K562 (cell line): ENCODE measurements around the gene ZBTB16. TPM values are rescaled to one million over a fixed set of nuclear protein-coding genes. Genes with fewer than 3 reads are reported as not detected.
A peak's percentile ranks its signal among the peaks of the same experiment; 100 is the strongest.

Experiments
- ATAC-seq: fragments of 200-7000 bp; cut with Tn5 transposase; 3 replicates; pipeline ENCODE4 v1.9.1; 2020; ENCODE audit warnings: moderate library complexity
- BruUV-seq: library from RNA; stranded (reverse); fragments of 400-500 nt; replicated peaks from 2 replicates; lab custom pipeline; 2021; lab: Mats Ljungman, UMichigan
- CTCF ChIA-PET: fragments of 300-600 bp; formaldehyde crosslinking; extraction: SDS; loops from one replicate; lab custom pipeline; 2021; ENCODE audit warnings: low intra/inter-chr PET ratio; lab: Yijun Ruan, JAX
- POLR2A ChIA-PET: fragments of 300-600, 350-650 bp; sonication (Branson Sonifier 250); formaldehyde crosslinking; extraction: SDS; loops from one replicate; lab custom pipeline; 2021; ENCODE audit warnings: antibody characterized with exemption, inconsistent platforms; lab: Yijun Ruan, JAX
- DNase-seq, 4 experiments: peaks; one replicate each; pipeline versions ENCODE4 v3.0.0 to v3.0.0-alpha.2; 2011 to 2018; ENCODE audit warnings: low spot score in 3 of 4, mixed read lengths in 3 of 4; ENCODE audit errors: extremely low read depth in 1 of 4
- FAIRE-seq: peaks from 2 replicates; lab custom pipeline; 2011; peaks lifted over from hg19 to GRCh38; lab: Jason Lieb, UNC
- H2AFZ ChIP-seq: 2 replicates; pipeline ENCODE4 v1.6.0; 2011; ENCODE audit warnings: low read depth, low read length, control low read depth, inconsistent platforms
- H3K27ac ChIP-seq: fragments of 200-600 bp; 3 replicates; pipeline ENCODE4 v1.8.0; 2011; ENCODE audit warnings: low read depth, mild to moderate bottlenecking, control low read depth, inconsistent platforms, low read length, moderate library complexity, mixed read lengths; ENCODE audit errors: extremely low read depth
- H3K27me3 ChIP-seq, 2 experiments: fragments of 300-600 bp in 1 of 2; 2 replicates in 1 of 2; 3 replicates in 1 of 2; pipeline versions ENCODE4 v1.6.0 to v1.8.0; 2011; ENCODE audit warnings: inconsistent platforms in 2 of 2, low read length in 2 of 2, mild to moderate bottlenecking in 1 of 2, mixed read lengths in 1 of 2, moderate library complexity in 1 of 2; ENCODE audit not compliant: control insufficient read depth in 2 of 2, insufficient read depth in 2 of 2
- H3K36me3 ChIP-seq: fragments of 300-600 bp; 3 replicates; pipeline ENCODE4 v1.8.0; 2011; ENCODE audit warnings: mild to moderate bottlenecking, low read length, inconsistent platforms; ENCODE audit not compliant: control insufficient read depth, insufficient read depth
- H3K4me1 ChIP-seq, 2 experiments: fragments of 200-600 bp in 1 of 2; replicated peaks in 1 of 2; 2 replicates in 1 of 2; 3 replicates in 1 of 2; pipeline versions ENCODE4 v1.5.1 to v1.8.0; 2011; ENCODE audit warnings: inconsistent platforms in 2 of 2, low read length in 2 of 2, mild to moderate bottlenecking in 1 of 2, mixed read lengths in 1 of 2, moderate library complexity in 1 of 2; ENCODE audit not compliant: control insufficient read depth in 2 of 2, insufficient read depth in 2 of 2
- H3K4me2 ChIP-seq: 2 replicates; pipeline ENCODE4 v1.6.1; 2011; ENCODE audit warnings: low read length, control low read depth, inconsistent platforms, mixed read lengths; ENCODE audit not compliant: insufficient read depth
- H3K4me3 ChIP-seq: fragments of 200-600 bp; sonication (generic), shearing (Covaris generic); 2 replicates; pipeline ENCODE4 v1.5.1; 2016; ENCODE audit warnings: control low read depth, inconsistent platforms
- H3K79me2 ChIP-seq: fragments of 200-600 bp; 3 replicates; pipeline ENCODE4 v1.8.0; 2011; ENCODE audit warnings: low read length, inconsistent platforms; ENCODE audit not compliant: control insufficient read depth, insufficient read depth
- H3K9ac ChIP-seq, 2 experiments: 2 replicates each; pipeline versions ENCODE4 v1.6.0 to v1.6.1; 2011; ENCODE audit warnings: low read depth in 2 of 2, low read length in 2 of 2, control low read depth in 1 of 2, inconsistent platforms in 1 of 2, mild to moderate bottlenecking in 1 of 2, mixed read lengths in 1 of 2; ENCODE audit not compliant: insufficient read depth in 1 of 2
- H3K9me1 ChIP-seq: one replicate; pipeline ENCODE4 v1.6.0; 2011; ENCODE audit warnings: inconsistent platforms, mild to moderate bottlenecking, low read length, moderate library complexity; ENCODE audit not compliant: control insufficient read depth, insufficient read depth
- H3K9me3 ChIP-seq: replicated peaks from 2 replicates; pipeline ENCODE4 v1.5.1; 2011; ENCODE audit warnings: low read depth, low read length, inconsistent platforms; ENCODE audit not compliant: control insufficient read depth, insufficient read depth
- H4K20me1 ChIP-seq: replicated peaks from 2 replicates; pipeline ENCODE4 v1.6.1; 2011; ENCODE audit warnings: low read length, inconsistent platforms, mixed read lengths; ENCODE audit not compliant: control insufficient read depth, insufficient read depth
- PBX2 ChIP-seq, 2 experiments: IDR thresholded peaks in 1 of 2; conservative IDR thresholded peaks in 1 of 2; 2 replicates each; pipeline ENCODE4 v1.6.1; 2016; ENCODE audit warnings: low read depth in 2 of 2, mild to moderate bottlenecking in 1 of 2, missing compliant biosample characterization in 1 of 2, missing genetic modification characterization in 1 of 2, moderate library complexity in 1 of 2
- WGBS: fragments of 100-300 bp; shearing (Covaris generic); methylation state at CpG from one replicate; pipeline ENCODE4 v1.1.6; 2016; ENCODE audit warnings: low coverage, mixed read lengths; ENCODE audit not compliant: insufficient coverage; ENCODE audit errors: missing lambda C conversion rate; 5-methylcytosine and 5-hydroxymethylcytosine counted together
- in situ Hi-C: fragments of 300-500 bp; cut with MboI; formaldehyde crosslinking; loops from 4 replicates; pipeline ENCODE4 v1.15.0; 2018; ENCODE audit warnings: inconsistent platforms, mixed read lengths
- intact Hi-C: fragments of 100-400 bp; cut with micrococcal nuclease; formaldehyde crosslinking; loops from 2 replicates; pipeline ENCODE4 v1.14.2; 2022
- polyA plus RNA-seq, 8 experiments: library from polyadenylated mRNA; depleted of rRNA in 4 of 8; stranded (reverse) in 5 of 8; unstranded in 3 of 8; fragments of >200 nt; fragmentation: Nextera tagmentation in 2 of 8; fragmentation: Illumina TruSeq in 1 of 8; extraction: Ambion mirVana in 2 of 8; extraction: Trizol in 1 of 8; gene quantifications; 2 replicates each; pipeline versions ENCODE4 v1.2.1 to v1.2.3, GENCODE V29; 2011 to 2014; ENCODE audit warnings: inconsistent platforms in 1 of 8, missing spikeins in 1 of 8
- total RNA-seq, 7 experiments: library from RNA; depleted of rRNA in 6 of 7; stranded (reverse); fragments of >200 nt in 6 of 7; fragmentation: Illumina TruSeq in 2 of 7; extraction: Trizol in 2 of 7; gene quantifications; 2 replicates each; pipeline versions ENCODE4 v1.2.1 to v1.2.3, GENCODE V29; 2011 to 2021; ENCODE audit warnings: low replicate concordance in 1 of 7

The ZBTB16 gene
- total and polyA plus RNA-seq, 9 of the 15 experiments (the other 6 are each of a cell fraction or from before 2014, with no cell fraction given) = 0.06 to 0.40 (median 0.24) TPM; not detected in 4

DNA sequence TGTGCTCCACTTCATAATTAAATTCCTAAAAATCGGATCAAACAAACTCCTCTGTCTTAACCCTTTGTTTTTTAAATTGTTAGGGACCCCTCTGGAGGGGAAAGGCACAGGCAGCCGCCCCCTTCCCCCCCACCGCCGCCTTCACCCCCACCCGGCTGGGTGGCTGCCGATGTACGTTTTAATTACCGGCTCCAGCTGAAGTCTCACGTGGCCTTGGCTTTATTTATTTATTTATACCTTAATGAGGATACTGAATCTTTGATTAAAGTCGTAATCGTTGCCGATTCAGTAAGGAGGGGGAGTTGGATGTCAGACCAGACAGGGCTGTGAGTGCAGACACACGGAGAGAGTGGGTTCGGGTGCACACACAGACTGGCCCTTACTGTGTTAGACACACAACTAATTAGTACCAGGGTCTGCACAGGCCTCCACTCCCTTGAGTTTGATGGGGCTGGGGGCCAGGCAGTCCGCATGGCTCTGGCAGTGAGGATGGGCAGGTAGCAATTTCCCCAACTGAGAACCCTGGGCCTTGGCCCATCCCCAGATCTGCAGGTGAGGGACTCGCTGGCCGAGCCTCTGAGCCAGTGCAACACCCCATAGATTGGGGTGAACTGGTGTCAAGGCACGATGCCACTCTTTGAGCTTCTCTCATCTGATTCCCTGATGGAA, 185.3 kb downstream of the ZBTB16 start:
- WGBS = 72% methylated on average over 16 of the region's 18 CpGs

More for the DNA sequence above, 185.3 kb downstream of the ZBTB16 start:
- peaks cover 20 to 24% of the 10 kb centered on the region in 2 experiments; a peak in 4 of 5 replicates for H3K4me1 ChIP-seq
- H2AFZ ChIP-seq = no peak overlapping the region
- no peaks in the 10 kb centered on the region for H3K9me3 ChIP-seq
- in situ Hi-C loops = no loop called here
- intact Hi-C loops = loop anchor here (5.0 kb wide), 1 partner anchor 48 kb away; no protein-coding TSS in a partner anchor
- peak overlapping the region in 1 of 2 experiments; percentile 10; a peak in 1 of 4 replicates for H3K9ac ChIP-seq
- CTCF ChIA-PET = no interaction called here
- no peaks in the 10 kb centered on the region for H3K27me3 ChIP-seq
- no peak for ATAC-seq
- H3K9me1 ChIP-seq = no peaks in the 10 kb centered on the region
- no peak for DNase-seq
- H4K20me1 ChIP-seq = no peaks in the 10 kb centered on the region
- BruUV-seq = no TSS peak
- TF ChIP-seq PBX2 (CRISPR knock-in tag; IDR thresholded peaks at IDR 0.05; ENCODE audit: low read depth) (no peak), PBX2 (tag; conservative IDR thresholded peaks at IDR 0.05; ENCODE audit: low read depth) (no peak)
- TF ChIP-seq, all 486 proteins: peak for 0
- no peak for FAIRE-seq
- Histone ChIP-seq H3K79me2 (no peaks in the 10 kb centered on the region), H3K27ac (no peak overlapping the region), H3K4me2 (no peak overlapping the region), H3K4me3 (no peak overlapping the region), H3K36me3 (no peaks in the 10 kb centered on the region)
- POLR2A ChIA-PET = interaction anchor here (0.7 to 1.4 kb wide), 2 partner anchors 11 to 349 kb away, joined by 3 to 5 read pairs; no protein-coding TSS in a partner anchor
